ENCODE results near the gene CDKAL1.

CDKAL1 gene

GRCh38 chr6:21005816-21006570 lies 471.7 kb downstream of the CDKAL1 start:
- Histone ChIP-seq H3K4me1 (peaks cover 0 to 30% (median 5%) of the 10 kb centered on the region in 4 donors), H3K36me3 (no peaks in the 10 kb centered on the region), H3K27me3 (no peaks in the 10 kb centered on the region), H3K27ac (no peak overlapping the region), H3K4me3 (no peak overlapping the region), H3K9me3 (no peaks in the 10 kb centered on the region)
- TF ChIP-seq CTCF (IDR thresholded peaks at IDR 0.05): no peak
- intact Hi-C loops (cut with DNase I; ENCODE audit: low total_unique reads): no loop called here
- DNase-seq: no peak

GRCh38 chr6:21019614-21020013 lies 485.4 kb downstream of the CDKAL1 start:
- no peak for DNase-seq
- Histone ChIP-seq H3K36me3 (no peaks in the 10 kb centered on the region), H3K4me1 (no peaks in the 10 kb centered on the region), H3K4me3 (no peak overlapping the region), H3K27me3 (no peaks in the 10 kb centered on the region), H3K27ac (no peak overlapping the region), H3K9me3 (no peaks in the 10 kb centered on the region)
- intact Hi-C loops (cut with DNase I; ENCODE audit: low total_unique reads): no loop called here
- no peak for TF ChIP-seq CTCF (IDR thresholded peaks at IDR 0.05)

- H3K4me1 ChIP-seq: no peaks in the 10 kb centered on the region
- no peaks in the 10 kb centered on the region for H3K27me3 ChIP-seq
- no peak overlapping the region for H3K4me3 ChIP-seq
- intact Hi-C loops (cut with DNase I; ENCODE audit: low total_unique reads): no loop called here
- DNase-seq: no peak
- no peak overlapping the region for H3K27ac ChIP-seq
- no peaks in the 10 kb centered on the region for H3K36me3 ChIP-seq
- no peaks in the 10 kb centered on the region for H3K9me3 ChIP-seq
- TF ChIP-seq CTCF (IDR thresholded peaks at IDR 0.05): no peak
Measured at GRCh38 chr6:21022343-21023107, 488.3 kb downstream of the CDKAL1 start.

GRCh38 chr6:21023210-21023609 lies 489.0 kb downstream of the CDKAL1 start:
- Histone ChIP-seq H3K36me3 (no peaks in the 10 kb centered on the region), H3K4me3 (no peak overlapping the region), H3K4me1 (no peaks in the 10 kb centered on the region), H3K9me3 (no peaks in the 10 kb centered on the region), H3K27ac (no peak overlapping the region), H3K27me3 (no peaks in the 10 kb centered on the region)
- no peak for DNase-seq
- intact Hi-C loops (cut with DNase I; ENCODE audit: low total_unique reads): no loop called here
- TF ChIP-seq CTCF (IDR thresholded peaks at IDR 0.05): no peak

GRCh38 chr6:21024616-21025015 lies 490.4 kb downstream of the CDKAL1 start:
- Histone ChIP-seq H3K27me3 (no peaks in the 10 kb centered on the region), H3K36me3 (no peaks in the 10 kb centered on the region), H3K4me3 (no peak overlapping the region), H3K9me3 (no peaks in the 10 kb centered on the region), H3K4me1 (no peaks in the 10 kb centered on the region), H3K27ac (no peak overlapping the region)
- no peak for TF ChIP-seq CTCF (IDR thresholded peaks at IDR 0.05)
- intact Hi-C loops (cut with DNase I; ENCODE audit: low total_unique reads): no loop called here
- DNase-seq: no peak

All from tibial artery (tissue), 4 donors.